ENCODE data around the gene BABAM2. TPM values are rescaled to one million over a fixed set of nuclear protein-coding genes. Genes with fewer than 3 reads are reported as not detected.

Gene BABAM2
- total and polyA plus RNA-seq, 9 of the 15 experiments (the other 6 are each of a cell fraction or from before 2014, with no cell fraction given), result 10.9 to 37.4 (median 25.6) TPM

DNA sequence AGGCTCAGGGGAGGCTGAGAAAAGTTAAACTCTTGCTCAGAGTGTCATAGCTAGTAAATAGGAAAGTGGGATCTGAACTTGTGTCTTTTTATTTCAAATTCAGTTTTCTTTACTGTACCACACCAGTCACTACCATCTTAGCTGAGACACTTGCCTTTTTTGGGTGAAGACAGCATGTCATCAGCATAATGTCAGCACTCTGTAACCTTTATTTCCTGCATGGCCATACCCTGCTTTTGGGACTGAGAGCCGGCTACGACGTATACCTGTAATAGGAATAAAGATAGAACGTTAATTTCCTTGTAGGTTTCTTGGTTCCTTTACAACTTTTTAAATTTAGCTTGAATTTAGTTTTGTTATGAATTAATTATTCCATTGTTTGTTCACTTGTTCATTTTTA, 202.8 kb downstream of the BABAM2 start:
- in situ Hi-C loops (cut with MboI), result no loop called here
- DNase-seq (ENCODE audit: extremely low read depth in 1 of 4, low spot score in 3 of 4) (no peak), FAIRE-seq (no peak), ATAC-seq (no peak)
- no peak overlapping the region for H3K4me3 ChIP-seq
- no peak overlapping the region for H3K9ac ChIP-seq (ENCODE audit: insufficient read depth in 1 of 2, low read depth in 2 of 2, low read length in 2 of 2)
- no peaks in the 10 kb centered on the region for H3K9me1 ChIP-seq (ENCODE audit: control insufficient read depth, insufficient read depth, low read length)
- H3K9me3 ChIP-seq (replicated peaks; ENCODE audit: control insufficient read depth, insufficient read depth, low read depth, low read length), result no peaks in the 10 kb centered on the region
- intact Hi-C loops (cut with micrococcal nuclease), result no loop called here
- no peaks in the 10 kb centered on the region for H3K27me3 ChIP-seq (ENCODE audit: control insufficient read depth in 2 of 2, insufficient read depth in 2 of 2, low read length in 2 of 2)
- H2AFZ ChIP-seq (ENCODE audit: low read depth, low read length), result no peak overlapping the region
- H4K20me1 ChIP-seq (replicated peaks; ENCODE audit: control insufficient read depth, insufficient read depth, low read length), result no peaks in the 10 kb centered on the region
- ChIA-PET POLR2A (interaction anchor here (0.7 kb wide), 1 partner anchor 39 kb away, joined by 3 read pairs; no protein-coding TSS in a partner anchor), CTCF (ENCODE audit: low intra/inter-chr PET ratio) (no interaction called here)
- BruUV-seq (replicated peaks), result no TSS peak
- H3K4me1 ChIP-seq (replicated peaks in 1 of 2; ENCODE audit: control insufficient read depth in 2 of 2, insufficient read depth in 2 of 2, low read length in 2 of 2), result no peaks in the 10 kb centered on the region
- H3K36me3 ChIP-seq (ENCODE audit: control insufficient read depth, insufficient read depth, low read length), result no peaks in the 10 kb centered on the region
- H3K79me2 ChIP-seq (ENCODE audit: control insufficient read depth, insufficient read depth, low read length), result no peaks in the 10 kb centered on the region
- no peak overlapping the region for H3K27ac ChIP-seq (ENCODE audit: extremely low read depth, low read depth, low read length)
- 30% methylated on average over 4 of the region's 4 CpGs for WGBS (ENCODE audit: insufficient coverage, low coverage, missing lambda C conversion rate)
- H3K4me2 ChIP-seq (ENCODE audit: insufficient read depth, low read length), result no peak overlapping the region
- TF ChIP-seq, protein P1, sequence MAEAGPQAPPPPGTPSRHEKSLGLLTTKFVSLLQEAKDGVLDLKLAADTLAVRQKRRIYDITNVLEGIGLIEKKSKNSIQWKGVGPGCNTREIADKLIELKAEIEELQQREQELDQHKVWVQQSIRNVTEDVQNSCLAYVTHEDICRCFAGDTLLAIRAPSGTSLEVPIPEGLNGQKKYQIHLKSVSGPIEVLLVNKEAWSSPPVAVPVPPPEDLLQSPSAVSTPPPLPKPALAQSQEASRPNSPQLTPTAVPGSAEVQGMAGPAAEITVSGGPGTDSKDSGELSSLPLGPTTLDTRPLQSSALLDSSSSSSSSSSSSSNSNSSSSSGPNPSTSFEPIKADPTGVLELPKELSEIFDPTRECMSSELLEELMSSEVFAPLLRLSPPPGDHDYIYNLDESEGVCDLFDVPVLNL (CRISPR knock-in tag; IDR thresholded peaks at IDR 0.05; ENCODE audit: low read depth), result no peak
- TF ChIP-seq, protein P2, sequence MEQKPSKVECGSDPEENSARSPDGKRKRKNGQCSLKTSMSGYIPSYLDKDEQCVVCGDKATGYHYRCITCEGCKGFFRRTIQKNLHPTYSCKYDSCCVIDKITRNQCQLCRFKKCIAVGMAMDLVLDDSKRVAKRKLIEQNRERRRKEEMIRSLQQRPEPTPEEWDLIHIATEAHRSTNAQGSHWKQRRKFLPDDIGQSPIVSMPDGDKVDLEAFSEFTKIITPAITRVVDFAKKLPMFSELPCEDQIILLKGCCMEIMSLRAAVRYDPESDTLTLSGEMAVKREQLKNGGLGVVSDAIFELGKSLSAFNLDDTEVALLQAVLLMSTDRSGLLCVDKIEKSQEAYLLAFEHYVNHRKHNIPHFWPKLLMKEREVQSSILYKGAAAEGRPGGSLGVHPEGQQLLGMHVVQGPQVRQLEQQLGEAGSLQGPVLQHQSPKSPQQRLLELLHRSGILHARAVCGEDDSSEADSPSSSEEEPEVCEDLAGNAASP (IDR thresholded peaks at IDR 0.05), result no peak
- TF ChIP-seq ILK (tag; IDR thresholded peaks at IDR 0.05; ENCODE audit: borderline replicate concordance, low read depth) (no peak), ETS2 (tag; IDR thresholded peaks at IDR 0.05; ENCODE audit: borderline replicate concordance, poor library complexity, severe bottlenecking) (no peak), SPI1 (IDR thresholded peaks at IDR 0.05; ENCODE audit: borderline replicate concordance, low read depth, low read length) (no peak), SREBF2 (CRISPR knock-in tag; IDR thresholded peaks at IDR 0.05) (no peak), SUPT5H (IDR thresholded peaks at IDR 0.05) (no peak), TRIM24 (IDR thresholded peaks at IDR 0.05) (no peak), RBM25 (IDR thresholded peaks at IDR 0.05; ENCODE audit: low read depth, low read length, severe bottlenecking) (no peak), TAF15 (IDR thresholded peaks at IDR 0.05; ENCODE audit: low read depth, low read length) (no peak)
- TF ChIP-seq, protein P3, sequence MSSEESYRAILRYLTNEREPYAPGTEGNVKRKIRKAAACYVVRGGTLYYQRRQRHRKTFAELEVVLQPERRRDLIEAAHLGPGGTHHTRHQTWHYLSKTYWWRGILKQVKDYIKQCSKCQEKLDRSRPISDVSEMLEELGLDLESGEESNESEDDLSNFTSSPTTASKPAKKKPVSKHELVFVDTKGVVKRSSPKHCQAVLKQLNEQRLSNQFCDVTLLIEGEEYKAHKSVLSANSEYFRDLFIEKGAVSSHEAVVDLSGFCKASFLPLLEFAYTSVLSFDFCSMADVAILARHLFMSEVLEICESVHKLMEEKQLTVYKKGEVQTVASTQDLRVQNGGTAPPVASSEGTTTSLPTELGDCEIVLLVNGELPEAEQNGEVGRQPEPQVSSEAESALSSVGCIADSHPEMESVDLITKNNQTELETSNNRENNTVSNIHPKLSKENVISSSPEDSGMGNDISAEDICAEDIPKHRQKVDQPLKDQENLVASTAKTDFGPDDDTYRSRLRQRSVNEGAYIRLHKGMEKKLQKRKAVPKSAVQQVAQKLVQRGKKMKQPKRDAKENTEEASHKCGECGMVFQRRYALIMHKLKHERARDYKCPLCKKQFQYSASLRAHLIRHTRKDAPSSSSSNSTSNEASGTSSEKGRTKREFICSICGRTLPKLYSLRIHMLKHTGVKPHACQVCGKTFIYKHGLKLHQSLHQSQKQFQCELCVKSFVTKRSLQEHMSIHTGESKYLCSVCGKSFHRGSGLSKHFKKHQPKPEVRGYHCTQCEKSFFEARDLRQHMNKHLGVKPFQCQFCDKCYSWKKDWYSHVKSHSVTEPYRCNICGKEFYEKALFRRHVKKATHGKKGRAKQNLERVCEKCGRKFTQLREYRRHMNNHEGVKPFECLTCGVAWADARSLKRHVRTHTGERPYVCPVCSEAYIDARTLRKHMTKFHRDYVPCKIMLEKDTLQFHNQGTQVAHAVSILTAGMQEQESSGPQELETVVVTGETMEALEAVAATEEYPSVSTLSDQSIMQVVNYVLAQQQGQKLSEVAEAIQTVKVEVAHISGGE (CRISPR knock-in tag; IDR thresholded peaks at IDR 0.05), result no peak
- TF ChIP-seq, protein P4, sequence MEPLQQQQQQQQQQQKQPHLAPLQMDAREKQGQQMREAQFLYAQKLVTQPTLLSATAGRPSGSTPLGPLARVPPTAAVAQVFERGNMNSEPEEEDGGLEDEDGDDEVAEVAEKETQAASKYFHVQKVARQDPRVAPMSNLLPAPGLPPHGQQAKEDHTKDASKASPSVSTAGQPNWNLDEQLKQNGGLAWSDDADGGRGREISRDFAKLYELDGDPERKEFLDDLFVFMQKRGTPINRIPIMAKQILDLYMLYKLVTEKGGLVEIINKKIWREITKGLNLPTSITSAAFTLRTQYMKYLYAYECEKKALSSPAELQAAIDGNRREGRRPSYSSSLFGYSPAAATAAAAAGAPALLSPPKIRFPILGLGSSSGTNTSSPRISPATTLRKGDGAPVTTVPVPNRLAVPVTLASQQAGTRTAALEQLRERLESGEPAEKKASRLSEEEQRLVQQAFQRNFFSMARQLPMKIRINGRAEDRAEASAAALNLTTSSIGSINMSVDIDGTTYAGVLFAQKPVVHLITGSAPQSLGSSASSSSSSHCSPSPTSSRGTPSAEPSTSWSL (CRISPR knock-in tag; IDR thresholded peaks at IDR 0.05; ENCODE audit: borderline replicate concordance), result no peak
- TF ChIP-seq, protein P5, sequence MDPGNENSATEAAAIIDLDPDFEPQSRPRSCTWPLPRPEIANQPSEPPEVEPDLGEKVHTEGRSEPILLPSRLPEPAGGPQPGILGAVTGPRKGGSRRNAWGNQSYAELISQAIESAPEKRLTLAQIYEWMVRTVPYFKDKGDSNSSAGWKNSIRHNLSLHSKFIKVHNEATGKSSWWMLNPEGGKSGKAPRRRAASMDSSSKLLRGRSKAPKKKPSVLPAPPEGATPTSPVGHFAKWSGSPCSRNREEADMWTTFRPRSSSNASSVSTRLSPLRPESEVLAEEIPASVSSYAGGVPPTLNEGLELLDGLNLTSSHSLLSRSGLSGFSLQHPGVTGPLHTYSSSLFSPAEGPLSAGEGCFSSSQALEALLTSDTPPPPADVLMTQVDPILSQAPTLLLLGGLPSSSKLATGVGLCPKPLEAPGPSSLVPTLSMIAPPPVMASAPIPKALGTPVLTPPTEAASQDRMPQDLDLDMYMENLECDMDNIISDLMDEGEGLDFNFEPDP (CRISPR knock-in tag; IDR thresholded peaks at IDR 0.05), result no peak
